Liver (tissue), 3 donors: ENCODE measurements around the gene SLMAP.

ENCODE experiments used
- CTCF ChIP-seq: fragments of 150-350 bp; IDR thresholded peaks from 2 replicates; pipeline ENCODE4 v1.5.1; 2017; ENCODE audit warnings: improper control_type of control experiment, low read depth, low read length; ENCODE audit not compliant: missing input control
- EGR1 ChIP-seq, 2 donors: IDR thresholded peaks; 2 replicates each; pipeline ENCODE4 v1.6.1; 2016 to 2018; ENCODE audit warnings: antibody characterized with exemption in 2 of 2, low read depth in 2 of 2
- GABPA ChIP-seq, 2 donors: IDR thresholded peaks in 1 of 2; conservative IDR thresholded peaks in 1 of 2; 2 replicates each; pipeline ENCODE4 v1.6.1; 2016; ENCODE audit warnings: antibody characterized with exemption in 2 of 2, mild to moderate bottlenecking in 1 of 2, moderate library complexity in 1 of 2
- JUND ChIP-seq, 2 donors: IDR thresholded peaks; 2 replicates each; pipeline ENCODE4 v1.6.1; 2016; ENCODE audit warnings: antibody characterized with exemption in 2 of 2
- RAD21 ChIP-seq, 2 donors: IDR thresholded peaks; 2 replicates each; pipeline ENCODE4 v1.6.1; 2016; ENCODE audit warnings: antibody characterized with exemption in 2 of 2, mild to moderate bottlenecking in 2 of 2
- REST ChIP-seq: IDR thresholded peaks from 2 replicates; pipeline ENCODE4 v1.6.1; 2016; ENCODE audit warnings: antibody characterized with exemption, mild to moderate bottlenecking
- TAF1 ChIP-seq: conservative IDR thresholded peaks from 2 replicates; pipeline ENCODE4 v1.6.1; 2016; ENCODE audit warnings: antibody characterized with exemption, mild to moderate bottlenecking
- ZBTB33 ChIP-seq: IDR thresholded peaks from 2 replicates; pipeline ENCODE4 v1.6.1; 2016; ENCODE audit warnings: antibody characterized with exemption
- donor health status: healthy.
- donor health status: healthy.

GRCh38 chr3:57919987-57920386, 163.9 kb downstream of the SLMAP start:
- TF ChIP-seq TAF1 (no peak), JUND (IDR thresholded peaks at IDR 0.05) (no peak), GABPA (IDR thresholded peaks at IDR 0.05 in 1 of 2, conservative IDR thresholded peaks at IDR 0.05 in 1 of 2) (no peak), CTCF (no peak), ZBTB33 (no peak), RAD21 (IDR thresholded peaks at IDR 0.05) (no peak), REST (no peak), EGR1 (IDR thresholded peaks at IDR 0.05; ENCODE audit: low read depth in 2 of 2) (no peak)
